DND-41 (cell line): ENCODE results near the gene SPI1.

Experiments used
- ATAC-seq: fragments of 200-7000 bp; cut with Tn5 transposase; 3 replicates; pipeline ENCODE4 v1.9.1; 2021; ENCODE audit warnings: low read depth; ENCODE audit not compliant: insufficient read depth
- DNase-seq: peaks from one replicate; pipeline ENCODE4 v3.0.0-alpha.2; 2020
- H2AFZ ChIP-seq: 2 replicates; pipeline ENCODE4 v1.6.0; 2012; ENCODE audit warnings: low read depth, low read length
- H3K27ac ChIP-seq: 2 replicates; pipeline ENCODE4 v1.5.1; 2012; ENCODE audit warnings: low read length, inconsistent platforms
- H3K27me3 ChIP-seq: fragments of 200-600 bp; sonication (generic); 2 replicates; pipeline ENCODE4 v1.6.0; 2012; ENCODE audit warnings: low read length, mild to moderate bottlenecking, inconsistent platforms; ENCODE audit not compliant: insufficient read depth, poor library complexity
- H3K36me3 ChIP-seq: 2 replicates; pipeline ENCODE4 v1.5.1; 2012; ENCODE audit warnings: low read length, inconsistent platforms; ENCODE audit not compliant: insufficient read depth
- H3K4me1 ChIP-seq: 2 replicates; pipeline ENCODE4 v1.5.1; 2012; ENCODE audit warnings: mild to moderate bottlenecking, low read length; ENCODE audit not compliant: insufficient read depth
- H3K4me2 ChIP-seq: 2 replicates; pipeline ENCODE4 v1.6.0; 2012; ENCODE audit warnings: mild to moderate bottlenecking, moderate library complexity, low read length, inconsistent platforms; ENCODE audit not compliant: insufficient read depth
- H3K4me3 ChIP-seq, 2 experiments: fragments of 200-600 bp in 1 of 2; shearing (Covaris generic) in 1 of 2; 2 replicates each; pipeline ENCODE4 v1.5.1; 2012 to 2016; ENCODE audit warnings: inconsistent platforms in 2 of 2, low read length in 2 of 2, mild to moderate bottlenecking in 2 of 2, low read depth in 1 of 2, moderate library complexity in 1 of 2
- H3K79me2 ChIP-seq: 2 replicates; pipeline ENCODE4 v1.6.0; 2012; ENCODE audit warnings: low read length, inconsistent platforms; ENCODE audit not compliant: insufficient read depth
- H3K9ac ChIP-seq: 2 replicates; pipeline ENCODE4 v1.6.0; 2012; ENCODE audit warnings: low read depth, mild to moderate bottlenecking, inconsistent platforms, low read length, moderate library complexity
- H3K9me3 ChIP-seq: 2 replicates; pipeline ENCODE4 v1.5.1; 2012; ENCODE audit warnings: low read length, moderate library complexity, mild to moderate bottlenecking, inconsistent platforms; ENCODE audit not compliant: insufficient read depth, severe bottlenecking
- H4K20me1 ChIP-seq: 2 replicates; pipeline ENCODE4 v1.6.0; 2012; ENCODE audit warnings: low read length; ENCODE audit not compliant: insufficient read depth
- EZH2 ChIP-seq: IDR thresholded peaks from 3 replicates; pipeline ENCODE4 v1.6.1; 2012; ENCODE audit warnings: borderline replicate concordance, low read depth, mild to moderate bottlenecking, moderate library complexity, low read length, inconsistent platforms; ENCODE audit not compliant: severe bottlenecking
- TF ChIP-seq, protein P1 (sequence below): IDR thresholded peaks from 2 replicates; pipeline ENCODE4 v1.5.1; 2012; ENCODE audit warnings: borderline replicate concordance, low read length, moderate library complexity, mild to moderate bottlenecking; ENCODE audit not compliant: poor library complexity, severe bottlenecking; ENCODE audit errors: extremely low read depth

The SPI1 gene

GRCh38 chr11:47409440-47410369 is 31.4 kb upstream of the SPI1 start:
- no peak overlapping the region for H2AFZ ChIP-seq
- H3K27me3 ChIP-seq: no peaks in the 10 kb centered on the region
- H3K79me2 ChIP-seq: peaks cover 9% of the 10 kb centered on the region
- no peaks in the 10 kb centered on the region for H3K9me3 ChIP-seq
- DNase-seq (no peak), ATAC-seq (no peak)
- no peak for TF ChIP-seq EZH2
- TF ChIP-seq, protein P1, sequence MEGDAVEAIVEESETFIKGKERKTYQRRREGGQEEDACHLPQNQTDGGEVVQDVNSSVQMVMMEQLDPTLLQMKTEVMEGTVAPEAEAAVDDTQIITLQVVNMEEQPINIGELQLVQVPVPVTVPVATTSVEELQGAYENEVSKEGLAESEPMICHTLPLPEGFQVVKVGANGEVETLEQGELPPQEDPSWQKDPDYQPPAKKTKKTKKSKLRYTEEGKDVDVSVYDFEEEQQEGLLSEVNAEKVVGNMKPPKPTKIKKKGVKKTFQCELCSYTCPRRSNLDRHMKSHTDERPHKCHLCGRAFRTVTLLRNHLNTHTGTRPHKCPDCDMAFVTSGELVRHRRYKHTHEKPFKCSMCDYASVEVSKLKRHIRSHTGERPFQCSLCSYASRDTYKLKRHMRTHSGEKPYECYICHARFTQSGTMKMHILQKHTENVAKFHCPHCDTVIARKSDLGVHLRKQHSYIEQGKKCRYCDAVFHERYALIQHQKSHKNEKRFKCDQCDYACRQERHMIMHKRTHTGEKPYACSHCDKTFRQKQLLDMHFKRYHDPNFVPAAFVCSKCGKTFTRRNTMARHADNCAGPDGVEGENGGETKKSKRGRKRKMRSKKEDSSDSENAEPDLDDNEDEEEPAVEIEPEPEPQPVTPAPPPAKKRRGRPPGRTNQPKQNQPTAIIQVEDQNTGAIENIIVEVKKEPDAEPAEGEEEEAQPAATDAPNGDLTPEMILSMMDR: no peak
- H3K4me2 ChIP-seq: peak overlapping the region; percentile 76
- H3K9ac ChIP-seq: peak overlapping the region; percentile 65
- H4K20me1 ChIP-seq: no peaks in the 10 kb centered on the region
- peaks cover 25% of the 10 kb centered on the region for H3K36me3 ChIP-seq
- H3K4me3 ChIP-seq: peak overlapping the region; percentile 64 to 72; a peak in 2 of 4 replicates
- H3K27ac ChIP-seq: no peak overlapping the region
- H3K4me1 ChIP-seq: peaks cover 27% of the 10 kb centered on the region

DNA sequence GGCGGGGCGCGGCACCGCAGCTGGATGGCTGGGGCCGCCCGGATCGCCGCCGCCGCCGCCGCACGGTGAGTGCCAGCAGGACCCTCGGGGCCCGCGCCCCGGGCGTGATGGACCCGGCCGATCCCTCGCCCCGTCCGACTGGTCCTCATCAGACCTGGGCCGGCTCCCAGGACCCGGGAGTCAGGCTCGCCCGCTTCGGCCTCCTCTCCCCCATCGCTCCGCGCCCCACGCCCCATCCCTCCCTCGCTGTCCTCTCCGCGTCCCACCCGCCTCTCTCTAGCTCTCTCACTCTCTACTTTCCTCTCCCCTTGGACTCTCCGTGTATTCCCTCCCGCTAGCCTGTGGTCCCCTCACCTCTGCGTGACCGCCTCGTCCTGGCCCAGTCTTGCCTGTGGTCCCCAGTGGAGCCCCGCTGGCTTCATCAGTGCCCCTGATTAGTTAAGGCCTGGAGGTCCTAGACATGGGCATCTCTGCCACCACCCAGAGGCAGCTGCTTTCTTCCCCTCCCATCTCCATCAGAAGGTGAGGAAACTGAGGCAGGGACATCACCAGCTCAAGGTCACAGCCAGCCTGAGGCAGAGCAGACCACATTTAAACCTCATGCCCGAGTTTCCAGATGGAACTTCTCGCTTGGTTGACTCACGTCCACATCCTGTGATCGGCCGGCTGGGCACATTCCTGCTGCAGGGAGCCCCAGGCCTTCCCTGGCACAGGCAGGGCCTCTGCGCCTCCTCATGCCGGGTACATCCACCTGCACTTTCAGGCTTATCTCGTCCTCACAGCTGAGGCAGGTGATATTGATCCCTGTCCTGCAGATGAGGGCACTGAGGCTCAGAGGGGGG is 30.5 kb upstream of the SPI1 start:
- no peak for TF ChIP-seq EZH2
- TF ChIP-seq, protein P1: no peak
- Histone ChIP-seq H2AFZ (peak overlapping the region; percentile 79), H3K27ac (peak overlapping the region; percentile 67), H3K9me3 (no peaks in the 10 kb centered on the region), H3K79me2 (peaks cover 9% of the 10 kb centered on the region), H3K9ac (peak overlapping the region; percentile 65), H4K20me1 (no peaks in the 10 kb centered on the region), H3K27me3 (no peaks in the 10 kb centered on the region), H3K4me3 (peak overlapping the region; percentile 64 to 72; a peak in 3 of 4 replicates), H3K4me2 (peak overlapping the region; percentile 76), H3K4me1 (peaks cover 27% of the 10 kb centered on the region), H3K36me3 (peaks cover 16% of the 10 kb centered on the region)
- DNase-seq (no peak), ATAC-seq (peak; percentile 4; the same call in 2 of the 3 replicates)

- Histone ChIP-seq H3K4me2 (peak within 1 kb of the TSS; percentile 93), H3K27me3 (no peaks in the 10 kb centered on the region), H3K9ac (peak within 1 kb of the TSS; percentile 65), H3K4me3 (peak within 1 kb of the TSS; percentile 64 to 75), H3K9me3 (no peaks in the 10 kb centered on the region), H3K36me3 (peaks cover 11% of the 10 kb centered on the region; the same call in 1 of the 2 replicates), H4K20me1 (no peaks in the 10 kb centered on the region), H2AFZ (peak within 1 kb of the TSS; percentile 82), H3K4me1 (peaks cover 27% of the 10 kb centered on the region), H3K79me2 (peaks cover 9% of the 10 kb centered on the region), H3K27ac (peak within 1 kb of the TSS; percentile 76)
- ATAC-seq (peak; percentile 88), DNase-seq (peak; percentile 92)
- TF ChIP-seq, protein P1: peak; percentile 77
- no peak for TF ChIP-seq EZH2
Observed at GRCh38 chr11:47407746-47408590, 29.6 kb upstream of the SPI1 start, which contains the start of gene SLC39A13. SLC39A13 (plus strand) TSS chr11:47408590; CDS start chr11:47410095, 1,505 bp downstream.
